Fibroblast of lung (primary cell): ENCODE results near the gene MXI1.

Experiments used
- CTCF ChIP-seq, 2 donors: IDR thresholded peaks in 1 of 2; conservative IDR thresholded peaks in 1 of 2; 1 replicate in 1 of 2; 2 replicates in 1 of 2; pipeline ENCODE4 v1.5.1; 2011 to 2012; ENCODE audit warnings: low read length in 2 of 2, control low read depth in 1 of 2, inconsistent platforms in 1 of 2, low read depth in 1 of 2, mild to moderate bottlenecking in 1 of 2
- EZH2 ChIP-seq: IDR thresholded peaks from 2 replicates; pipeline ENCODE4 v1.5.1; 2012; ENCODE audit warnings: low read length, control low read depth, mild to moderate bottlenecking; ENCODE audit errors: missing control alignments

GRCh38 chr10:110181911-110182310 lies 25.5 kb upstream of the MXI1 start:
- TF ChIP-seq CTCF (conservative IDR thresholded peaks at IDR 0.05 in 1 of 2, IDR thresholded peaks at IDR 0.05 in 1 of 2; ENCODE audit: low read depth in 1 of 2, low read length in 2 of 2) (no peak), EZH2 (no peak)
